Measurements from ENCODE around the gene GOLIM4.
"Not testable (repeated sequence)": the region's sequence is repeated elsewhere in the genome, so short reads cannot be mapped to it uniquely, and the experiment has no call there.

Gene GOLIM4

DNA sequence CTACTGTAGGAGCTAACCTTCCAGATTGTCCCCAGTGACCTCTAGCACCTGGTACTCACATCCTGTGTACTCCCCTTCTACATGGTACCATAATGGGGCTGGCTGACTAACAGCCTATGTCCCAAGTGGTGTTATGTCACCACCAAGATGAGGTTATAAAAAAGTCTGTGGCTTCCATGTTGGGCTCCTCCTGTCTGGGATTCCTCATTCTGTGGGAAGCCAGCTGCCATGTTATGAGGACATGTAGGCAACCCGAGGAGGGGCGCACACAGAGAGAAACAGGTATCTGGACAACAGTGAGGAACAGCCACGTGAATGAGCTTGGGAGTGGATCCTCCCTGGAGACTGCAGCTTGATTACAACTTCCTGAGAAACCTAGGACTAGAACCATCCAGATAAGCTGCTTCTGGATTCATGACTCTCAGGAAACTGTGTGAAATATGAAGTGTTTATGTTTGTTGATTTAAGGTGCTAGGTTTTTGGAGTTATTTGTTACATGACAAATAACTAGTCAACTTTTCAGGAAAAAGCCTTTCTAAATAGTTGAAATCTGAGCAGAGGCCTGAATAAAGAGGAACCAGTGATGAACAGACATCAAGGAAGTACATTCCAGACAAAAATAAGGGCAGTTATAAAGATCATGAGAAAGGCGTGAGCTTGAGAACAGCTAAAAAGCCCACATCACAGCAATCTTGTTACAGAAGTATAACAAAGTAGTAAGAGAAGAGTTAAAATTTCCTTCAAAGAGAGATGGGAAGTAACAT, 21.7 kb downstream of the GOLIM4 start:
- no peak for DNase-seq

DNA sequence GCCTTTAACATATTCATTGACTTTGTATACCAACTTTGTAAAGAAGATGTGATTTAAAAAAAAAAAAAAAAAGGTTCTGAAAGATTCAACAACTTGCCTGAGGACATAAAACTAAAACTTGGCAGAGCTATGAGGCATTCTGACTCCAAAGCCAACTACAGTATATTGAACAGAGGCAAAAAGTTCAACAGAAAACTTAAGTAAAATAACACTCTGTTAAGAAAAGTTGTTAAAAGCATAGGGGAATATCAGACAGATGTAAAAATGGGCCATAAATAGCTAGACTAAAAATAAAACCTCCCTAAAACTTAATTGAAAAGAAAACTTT, 23.4 kb downstream of the GOLIM4 start:
- DNase-seq, result no peak

DNA sequence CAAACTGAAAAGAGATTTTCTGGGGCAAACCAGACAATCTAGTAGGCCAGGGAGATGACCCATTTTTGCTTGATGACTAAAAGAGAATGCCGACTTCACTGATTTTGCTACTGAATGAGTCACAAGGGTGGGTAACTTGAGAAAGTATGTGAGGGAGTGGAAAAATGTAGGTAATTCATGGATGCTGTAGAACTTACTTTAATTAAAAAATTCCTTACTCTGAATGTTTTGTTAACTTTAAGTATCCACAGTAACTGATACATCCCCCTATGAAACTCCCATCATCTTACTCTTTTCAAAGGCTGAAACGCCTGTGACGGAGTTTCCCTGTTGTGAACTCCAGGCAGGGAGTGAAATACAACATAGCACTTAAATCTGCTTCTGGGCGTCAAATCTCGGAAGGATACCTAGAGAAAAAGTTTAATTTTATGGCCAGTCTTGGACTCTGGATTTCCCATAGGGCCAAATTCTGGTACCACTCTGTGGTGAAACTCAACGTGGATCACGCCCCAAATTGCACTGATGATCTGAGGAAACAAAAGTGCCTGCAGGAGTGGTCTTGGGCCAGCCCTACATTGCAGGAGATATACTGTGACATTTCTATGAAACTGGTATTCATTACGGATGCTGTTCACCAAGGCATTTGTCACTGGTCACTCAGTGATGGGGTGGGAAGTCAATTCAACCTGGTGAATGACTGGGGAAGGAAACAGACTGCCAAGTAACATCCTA, 24.0 kb downstream of the GOLIM4 start:
- peak; percentile 90 for DNase-seq

DNA sequence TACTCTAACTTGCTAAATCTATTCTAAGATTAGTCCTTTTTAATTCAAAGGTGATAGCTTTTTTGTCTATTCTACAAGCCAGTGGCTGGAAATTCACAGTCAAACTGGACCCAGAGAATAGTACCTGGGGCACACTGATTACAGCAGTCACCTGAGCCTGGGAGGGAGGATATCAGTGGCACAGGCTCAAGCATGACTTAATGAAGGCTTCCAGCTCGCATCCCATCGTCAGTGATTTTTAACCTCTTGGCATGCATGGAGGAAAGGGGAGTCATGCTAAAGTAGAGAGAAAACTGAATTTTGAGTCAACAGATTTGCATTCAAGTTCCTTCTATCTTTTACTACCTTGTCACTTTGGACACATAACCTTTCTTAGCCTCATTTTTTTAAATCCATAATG, 24.8 kb downstream of the GOLIM4 start:
- no peak for DNase-seq

DNA sequence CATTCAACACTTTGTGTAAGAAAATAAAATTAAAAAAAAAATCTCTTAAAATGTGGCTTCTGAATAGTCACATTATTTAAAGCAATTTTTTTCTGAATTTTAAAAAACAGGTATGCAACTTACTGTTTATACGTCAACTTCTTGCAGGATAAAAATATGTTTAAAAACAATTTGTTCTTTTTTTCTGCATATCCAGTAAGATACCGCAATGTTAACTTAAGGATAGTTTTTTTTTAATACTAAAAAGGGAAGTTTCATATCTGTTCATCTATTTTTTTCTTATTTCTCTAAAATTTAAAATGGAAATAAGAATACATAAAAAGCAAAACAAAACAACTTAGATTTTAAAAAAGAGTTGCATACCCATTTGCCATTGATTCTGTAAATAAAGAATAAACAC, 27.4 kb downstream of the GOLIM4 start:
- no peak for DNase-seq

DNA sequence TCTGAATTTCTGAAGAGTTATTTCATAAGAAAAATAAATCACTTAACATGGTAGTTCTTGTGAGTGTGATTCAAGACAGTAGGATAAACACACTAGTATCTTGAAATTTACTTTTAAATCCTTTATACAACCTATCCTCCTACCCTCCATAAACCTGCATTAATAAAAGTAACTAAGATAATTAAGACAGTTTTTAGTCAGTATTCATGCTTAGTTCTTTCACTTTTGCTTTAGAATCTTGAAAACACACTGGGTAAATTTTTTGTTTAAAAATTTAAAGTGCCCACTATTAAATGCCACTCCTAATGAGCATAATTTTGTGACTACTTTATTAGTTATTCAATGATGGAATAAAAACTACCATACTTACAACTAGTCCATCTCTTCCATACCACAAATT, 28.8 kb downstream of the GOLIM4 start:
- no peak for DNase-seq

DNA sequence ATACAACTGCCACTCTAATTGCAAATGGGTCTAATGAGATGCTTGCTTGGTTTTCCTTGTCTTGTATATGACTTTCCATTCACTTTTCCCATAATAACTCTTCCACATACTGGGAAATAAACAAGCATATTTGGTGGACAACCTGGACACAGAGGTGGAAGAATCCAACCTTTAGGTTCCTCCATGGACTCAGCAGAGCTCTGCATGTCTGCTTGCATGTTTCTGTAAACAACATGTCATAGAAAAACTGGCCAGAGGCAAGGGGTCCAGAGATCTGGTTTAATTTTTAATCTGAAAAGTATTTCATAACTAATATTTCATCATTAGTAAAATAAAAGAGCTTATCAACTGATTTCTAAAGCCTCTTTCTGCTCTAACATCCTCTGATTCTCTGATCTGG, 30.2 kb downstream of the GOLIM4 start:
- no peak for DNase-seq

DNA sequence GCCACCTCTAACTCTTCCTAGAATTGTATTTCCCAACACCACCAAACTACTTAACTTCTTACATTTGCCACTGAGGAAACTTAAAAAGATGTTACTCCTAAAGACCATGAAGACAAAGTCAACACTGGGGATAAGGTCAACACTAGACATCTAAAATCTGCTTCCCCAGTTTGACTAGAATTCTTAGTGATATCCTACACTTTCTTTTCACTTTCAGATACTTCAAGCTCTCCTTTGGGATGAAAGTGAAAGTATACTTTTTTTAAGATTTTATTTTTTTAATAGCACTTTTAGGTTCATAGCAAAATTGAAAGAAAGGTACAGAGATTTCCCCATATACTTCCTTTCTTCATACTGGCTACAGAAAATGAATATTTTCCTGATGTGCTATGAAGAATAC, 32.6 kb downstream of the GOLIM4 start:
- no peak for DNase-seq

DNA sequence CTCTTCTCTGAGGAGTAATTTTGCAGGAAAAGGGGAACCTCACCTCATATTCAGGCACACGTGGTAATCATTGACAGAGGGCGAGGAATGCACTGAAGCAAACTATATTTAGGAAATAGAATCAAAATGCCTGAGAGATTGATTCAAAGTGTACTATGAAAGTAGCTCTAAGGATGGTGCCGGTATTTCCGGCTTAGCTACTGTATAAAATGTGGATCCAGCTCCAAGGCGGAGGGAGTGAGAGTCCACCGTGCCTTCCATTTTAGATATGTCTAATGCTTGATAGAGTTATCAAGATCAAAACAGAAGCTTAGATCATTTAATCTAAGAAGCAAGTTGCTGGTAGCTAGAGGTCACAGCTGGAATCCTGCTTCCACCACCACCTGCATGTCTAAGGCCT, 33.0 kb downstream of the GOLIM4 start:
- no peak for DNase-seq

DNA sequence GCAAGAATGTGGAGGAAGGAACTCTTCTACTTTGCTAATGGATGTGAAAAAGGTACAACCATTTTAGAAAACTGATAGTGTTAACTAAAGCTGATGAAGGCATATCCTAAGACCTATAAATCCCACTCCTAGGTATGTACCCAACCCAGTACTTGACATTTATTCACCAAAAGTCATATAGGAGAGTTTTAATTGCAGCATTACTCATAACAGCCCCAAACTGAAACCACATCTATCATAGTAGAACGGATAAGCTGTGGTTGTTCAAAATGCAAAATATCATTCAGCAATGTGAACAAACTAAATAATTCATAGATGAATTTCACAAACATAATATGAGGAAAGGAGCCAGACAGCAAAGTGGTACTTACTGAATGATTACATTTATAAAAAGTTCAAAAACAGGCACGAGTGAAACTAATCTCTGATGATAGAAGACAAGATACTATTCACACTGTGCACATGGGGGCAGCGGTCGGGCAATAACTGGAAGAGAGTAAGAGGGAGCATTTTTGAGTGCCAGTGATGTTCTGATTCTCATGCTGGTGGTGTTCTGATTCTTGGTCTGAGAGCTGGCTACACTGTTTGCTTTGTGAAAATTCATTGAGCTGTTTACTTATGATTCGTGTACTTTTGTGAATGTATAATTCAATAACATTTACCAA, 34.3 kb downstream of the GOLIM4 start:
- no peak for DNase-seq

DNA sequence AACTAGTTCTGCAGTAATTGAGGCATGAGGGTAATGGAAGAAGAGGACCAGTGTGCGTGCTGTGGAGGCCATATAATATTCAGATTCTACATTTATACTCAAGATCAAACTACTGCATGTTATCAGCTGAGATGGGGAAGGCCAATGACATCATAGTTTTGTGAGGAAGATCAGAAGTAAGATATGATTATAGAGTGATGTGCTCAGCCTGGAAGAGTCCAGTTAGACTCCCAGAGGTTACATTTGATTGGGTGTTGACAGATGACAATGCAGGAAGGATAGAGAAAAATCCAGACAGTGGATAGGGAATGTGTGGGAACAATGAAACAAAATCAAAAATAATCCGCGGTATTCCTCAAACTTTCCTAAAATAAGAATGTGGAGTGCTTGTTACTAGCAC, 35.4 kb downstream of the GOLIM4 start:
- no peak for DNase-seq

DNA sequence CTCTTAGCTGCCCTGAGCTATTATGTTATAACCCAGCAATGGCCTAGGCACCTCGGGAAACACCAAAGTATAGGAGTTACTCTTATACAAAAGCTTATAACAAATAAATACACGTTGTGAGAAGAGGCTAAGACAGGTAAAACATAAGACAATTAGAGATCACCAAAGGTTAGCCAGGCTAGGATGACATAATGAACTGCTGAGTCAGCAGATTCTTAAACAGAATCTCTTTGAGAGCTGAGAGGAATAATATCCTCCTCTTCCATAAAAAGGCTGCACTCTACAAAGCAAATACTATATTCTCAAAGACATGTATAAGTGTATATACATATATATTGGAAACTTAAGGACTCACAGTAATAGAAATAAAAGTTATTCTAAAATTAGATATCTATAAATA, 37.2 kb downstream of the GOLIM4 start:
- DNase-seq, result no peak

DNA sequence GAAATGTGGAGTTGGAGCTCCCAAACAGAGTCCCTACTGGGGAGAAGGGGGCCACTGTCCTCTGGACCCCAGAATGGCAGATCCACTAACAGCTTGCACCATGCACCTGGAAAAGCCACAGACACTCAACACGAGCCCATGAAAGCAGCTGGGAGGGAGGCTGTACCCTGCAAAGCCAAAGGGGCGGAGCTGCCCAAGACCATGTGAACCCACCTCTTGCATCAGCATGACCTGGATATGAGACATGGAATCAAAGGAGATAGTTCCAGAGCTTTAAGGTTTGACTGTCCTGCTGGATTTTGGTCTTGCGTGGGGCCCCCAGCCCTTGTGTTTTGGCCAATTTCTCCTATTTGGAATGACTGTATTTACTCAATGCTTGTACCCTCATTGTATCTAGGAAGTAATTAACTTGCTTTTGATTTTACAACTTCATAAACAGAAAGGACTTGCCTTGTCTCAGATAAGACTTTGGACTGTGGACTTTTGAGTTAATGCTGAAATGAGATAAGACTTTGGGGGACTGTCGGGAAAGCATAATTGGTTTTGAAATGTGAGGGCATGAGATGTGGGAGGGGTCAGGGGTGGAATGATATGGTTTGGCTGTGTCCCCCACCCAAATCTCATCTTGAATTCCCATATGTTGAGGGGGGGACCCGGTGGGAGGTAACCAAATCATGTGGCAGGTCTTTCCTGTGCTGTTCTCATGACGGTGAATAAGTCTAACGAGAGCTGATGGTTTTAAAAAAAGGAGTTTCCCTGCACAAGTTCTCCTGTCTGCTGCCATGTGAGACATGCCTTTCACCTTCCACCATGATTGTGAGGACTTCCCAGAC, 39.1 kb downstream of the GOLIM4 start:
- DNase-seq, result not testable (repeated sequence)

DNA sequence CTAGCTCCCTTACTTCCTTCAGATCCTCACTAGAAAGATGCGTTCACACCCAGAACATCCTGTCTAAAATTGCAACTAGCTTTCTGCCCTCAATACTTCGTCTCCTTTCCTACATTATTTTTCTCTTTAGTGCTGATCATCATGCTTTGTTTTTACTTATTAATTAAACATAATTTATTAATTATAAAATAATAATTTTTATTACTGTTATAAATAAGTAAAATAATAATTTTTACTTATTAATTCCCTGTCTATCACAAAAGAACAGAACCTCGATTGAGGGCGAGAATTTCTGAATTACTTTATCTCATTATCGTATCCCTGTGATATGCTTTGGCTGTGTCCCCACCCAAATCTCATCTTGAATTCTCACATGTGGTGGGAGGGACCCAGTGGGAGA, 41.3 kb downstream of the GOLIM4 start:
- DNase-seq, result no peak

DNA sequence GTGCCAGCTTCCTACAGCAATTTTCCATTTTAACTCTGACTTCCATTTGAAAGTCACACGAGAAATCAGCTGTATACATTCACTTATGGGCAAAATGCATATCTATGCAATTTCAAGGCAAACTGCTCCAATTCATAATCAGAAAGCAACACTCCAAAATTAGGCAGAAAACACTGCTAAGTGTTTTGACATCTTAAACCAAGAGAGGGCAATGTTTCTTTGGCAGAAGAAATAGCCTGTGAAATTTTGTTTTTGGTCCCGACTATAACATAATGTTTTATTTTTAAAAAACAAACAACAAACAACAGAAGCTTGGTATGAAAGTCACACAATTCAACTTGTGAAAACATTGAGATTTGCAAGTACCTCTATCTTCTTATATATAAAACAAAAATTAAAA, 42.6 kb downstream of the GOLIM4 start:
- no peak for DNase-seq

DNA sequence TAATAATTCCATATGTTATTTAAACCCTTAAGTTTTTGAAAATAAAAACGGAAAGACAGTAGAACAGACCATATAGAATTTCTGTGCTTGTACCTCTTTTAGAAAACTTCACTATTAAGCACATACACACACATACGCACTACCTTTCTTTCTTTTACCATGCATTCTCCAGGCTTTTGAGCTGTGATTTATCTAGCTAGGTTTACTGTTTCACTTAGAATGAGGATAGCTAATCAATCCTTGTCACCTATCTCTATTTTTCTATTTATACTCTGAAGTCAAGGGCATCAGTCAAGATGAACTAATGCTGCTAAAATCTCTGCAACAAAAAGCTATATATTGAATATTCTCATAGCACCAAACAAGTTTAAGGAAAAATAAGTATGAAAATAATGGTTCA, 43.2 kb downstream of the GOLIM4 start:
- DNase-seq, result no peak

DNA sequence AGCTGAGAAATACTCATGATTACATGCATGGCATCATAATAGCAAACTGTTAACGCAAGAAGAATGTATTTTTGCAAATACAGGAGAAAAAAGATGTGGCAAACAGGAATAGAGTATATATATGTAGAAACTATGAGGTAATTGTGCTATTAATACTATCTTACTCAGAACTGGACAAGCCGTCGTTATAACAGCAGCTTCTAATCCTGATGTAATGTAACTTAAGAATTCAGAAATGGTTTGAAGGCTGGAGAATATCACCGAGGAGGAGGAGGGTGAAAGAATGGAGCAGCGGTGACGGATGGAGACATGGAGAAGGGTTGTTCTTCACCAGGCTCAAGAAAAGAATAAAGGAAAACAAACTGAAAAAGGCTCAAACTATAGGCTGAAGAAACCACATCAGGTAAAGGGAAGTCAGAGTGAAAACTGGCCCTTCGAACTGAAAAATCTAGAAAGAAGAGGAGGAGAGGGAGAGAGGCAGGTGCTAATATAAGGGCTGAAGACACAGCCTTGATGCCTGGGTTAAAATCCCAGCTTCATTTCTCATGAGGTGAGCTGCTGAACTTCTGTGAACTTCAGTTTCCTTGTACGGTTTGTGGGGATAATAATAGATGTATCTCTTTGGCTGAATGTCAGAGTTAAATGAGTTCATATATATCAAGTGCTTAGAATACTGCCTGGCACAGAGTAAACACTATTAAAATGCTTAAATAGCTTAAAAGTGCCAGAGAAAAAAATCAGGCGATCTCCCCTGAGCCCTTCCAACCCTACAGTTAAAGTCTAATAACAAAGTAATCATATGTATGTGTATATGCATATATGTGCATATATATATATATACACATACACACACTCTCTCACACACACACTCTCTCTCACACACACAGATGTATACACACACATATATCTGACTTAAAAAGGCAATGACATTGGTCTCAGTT, 43.9 kb downstream of the GOLIM4 start:
- peak; percentile 63 for DNase-seq

DNA sequence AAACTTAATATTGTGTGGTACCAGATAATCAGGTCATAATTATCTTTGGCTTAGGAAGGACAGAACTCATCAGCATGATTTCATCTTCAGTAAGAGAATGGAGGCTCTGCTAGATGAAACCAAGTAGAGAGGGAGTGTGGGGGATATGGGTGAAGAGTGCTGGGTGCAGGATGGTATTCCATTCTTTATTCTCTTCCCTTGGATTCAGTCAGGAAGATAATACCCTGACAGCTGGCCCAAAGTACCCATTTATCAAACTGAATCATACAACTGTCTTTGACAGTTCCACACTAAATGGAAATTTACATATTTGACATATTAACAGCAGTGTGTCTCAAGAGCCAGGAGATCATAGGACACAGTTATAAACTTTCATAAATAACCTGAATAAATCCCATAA, 44.7 kb downstream of the GOLIM4 start:
- no peak for DNase-seq

DNA sequence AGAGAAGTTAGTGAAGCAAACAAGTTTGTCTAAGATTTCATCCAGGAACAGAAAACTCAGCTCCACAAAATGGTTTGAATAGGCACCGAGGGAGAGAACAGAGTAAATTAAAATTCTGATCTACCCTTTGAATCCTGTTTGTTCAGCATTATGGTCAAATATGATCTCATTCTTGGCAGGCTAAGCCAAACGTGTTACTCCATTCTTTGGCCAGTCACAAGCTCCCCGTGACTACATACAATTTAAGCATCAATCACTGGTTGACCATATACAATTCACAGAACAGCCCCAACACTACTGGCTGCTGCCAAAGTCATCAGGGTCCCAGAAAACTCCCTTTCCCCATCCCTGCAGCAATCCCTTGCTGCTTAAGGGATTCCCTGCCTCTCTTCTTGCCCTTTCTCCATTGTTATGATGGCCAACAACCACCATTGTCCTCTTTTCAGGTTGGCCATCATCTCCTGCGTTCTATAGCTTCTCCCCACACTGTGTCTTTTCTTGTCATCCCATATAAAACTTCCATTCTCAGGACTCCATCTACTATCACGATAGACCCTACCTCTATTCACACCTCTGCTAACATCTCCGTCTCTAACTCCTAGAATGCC, 46.3 kb downstream of the GOLIM4 start:
- peak; percentile 43 for DNase-seq

DNA sequence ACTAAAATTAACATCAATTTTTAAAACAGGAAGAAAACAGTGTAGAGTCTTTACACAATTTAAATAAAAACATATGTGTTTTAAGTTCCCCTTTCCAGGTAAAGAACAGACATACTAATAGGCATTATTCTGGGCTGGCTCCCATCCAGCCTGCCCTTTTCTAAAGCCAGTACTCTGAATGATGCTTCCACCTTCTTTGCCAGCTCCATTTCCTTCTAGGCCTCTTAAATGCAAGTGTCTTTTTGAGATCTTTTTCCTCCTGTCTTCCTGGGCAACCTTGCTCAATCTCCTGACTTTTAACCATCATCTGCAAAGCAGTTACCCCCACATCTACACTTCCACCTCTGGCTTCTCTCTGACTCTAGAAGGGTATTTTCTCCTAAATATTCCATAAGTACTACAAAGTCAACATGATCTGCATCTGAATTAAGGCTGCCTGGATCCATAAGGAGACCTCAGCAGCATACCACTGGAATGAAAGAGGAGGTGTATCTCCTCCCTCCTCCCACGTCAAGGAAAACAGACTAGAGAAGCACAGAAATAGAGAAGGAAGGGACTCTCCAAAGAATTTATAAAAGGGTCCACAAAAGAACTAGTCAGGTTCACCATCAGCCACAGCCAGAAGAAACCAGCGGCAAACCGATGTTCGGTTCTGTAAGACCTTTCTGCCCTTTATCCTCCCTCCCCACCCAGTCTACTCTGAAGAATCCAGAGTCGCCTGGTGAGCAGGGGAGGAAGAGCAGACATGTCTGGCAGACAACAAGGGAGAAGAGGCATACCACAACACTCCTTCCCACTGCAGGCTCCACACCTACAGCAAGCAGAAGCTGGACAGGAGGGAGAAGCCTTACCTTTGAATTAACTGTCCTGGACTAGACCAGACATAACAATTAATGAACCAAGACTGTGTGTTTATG, 47.1 kb downstream of the GOLIM4 start:
- DNase-seq, result no peak

Measured in fibroblast of skin of abdomen (primary cell).